Measurements from ENCODE around the gene JOSD1. TPM values are rescaled to one million over a fixed set of nuclear protein-coding genes. Genes with fewer than 3 reads are reported as not detected.

The JOSD1 gene
- total RNA-seq, 1 donor from 2014 or later: 123 TPM

DNA sequence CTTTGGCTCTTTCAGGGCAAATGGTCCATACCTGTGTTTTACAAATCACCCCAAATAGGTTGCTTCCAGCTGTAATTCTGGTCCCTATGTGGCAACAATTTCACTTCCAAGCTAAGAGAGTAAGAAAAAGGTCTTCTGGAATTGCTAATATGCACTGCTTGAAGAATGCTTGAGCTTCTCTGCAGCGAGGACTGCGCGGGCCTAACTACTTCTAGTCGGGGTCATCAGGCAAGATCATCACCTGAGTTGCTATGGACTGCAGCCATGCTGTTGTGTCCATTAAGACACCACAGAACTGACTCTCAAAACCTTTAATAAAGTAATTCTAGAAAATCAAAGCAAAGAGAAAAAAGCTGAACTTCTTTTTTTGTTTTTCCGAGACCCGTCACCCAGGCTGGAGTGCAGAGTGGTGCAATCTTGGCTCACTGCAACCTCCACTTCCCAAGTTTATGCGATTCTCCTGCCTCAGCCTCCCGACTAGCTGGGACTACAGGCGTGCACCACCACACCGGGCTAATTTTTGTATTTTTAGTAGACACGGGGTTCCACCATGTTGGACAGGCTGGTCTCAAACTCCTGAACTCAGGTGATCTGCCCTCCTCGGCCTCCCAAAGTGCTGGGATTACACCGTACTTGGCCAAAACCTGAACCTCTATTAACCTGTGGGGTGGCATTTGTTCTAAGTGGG is 2.2 kb downstream of the JOSD1 start:
- Histone ChIP-seq H3K36me3 (ENCODE audit: control insufficient read depth, insufficient read depth, low read length) (peaks cover 2% of the 10 kb centered on the region), H3K4me3 (ENCODE audit: low read depth, low read length) (peak overlapping the region; percentile 85), H3K27me3 (ENCODE audit: control insufficient read depth, insufficient read depth, low read length) (no peaks in the 10 kb centered on the region)
- TF ChIP-seq, protein P1, sequence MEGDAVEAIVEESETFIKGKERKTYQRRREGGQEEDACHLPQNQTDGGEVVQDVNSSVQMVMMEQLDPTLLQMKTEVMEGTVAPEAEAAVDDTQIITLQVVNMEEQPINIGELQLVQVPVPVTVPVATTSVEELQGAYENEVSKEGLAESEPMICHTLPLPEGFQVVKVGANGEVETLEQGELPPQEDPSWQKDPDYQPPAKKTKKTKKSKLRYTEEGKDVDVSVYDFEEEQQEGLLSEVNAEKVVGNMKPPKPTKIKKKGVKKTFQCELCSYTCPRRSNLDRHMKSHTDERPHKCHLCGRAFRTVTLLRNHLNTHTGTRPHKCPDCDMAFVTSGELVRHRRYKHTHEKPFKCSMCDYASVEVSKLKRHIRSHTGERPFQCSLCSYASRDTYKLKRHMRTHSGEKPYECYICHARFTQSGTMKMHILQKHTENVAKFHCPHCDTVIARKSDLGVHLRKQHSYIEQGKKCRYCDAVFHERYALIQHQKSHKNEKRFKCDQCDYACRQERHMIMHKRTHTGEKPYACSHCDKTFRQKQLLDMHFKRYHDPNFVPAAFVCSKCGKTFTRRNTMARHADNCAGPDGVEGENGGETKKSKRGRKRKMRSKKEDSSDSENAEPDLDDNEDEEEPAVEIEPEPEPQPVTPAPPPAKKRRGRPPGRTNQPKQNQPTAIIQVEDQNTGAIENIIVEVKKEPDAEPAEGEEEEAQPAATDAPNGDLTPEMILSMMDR (IDR thresholded peaks at IDR 0.05; ENCODE audit: insufficient read depth, low read length, severe bottlenecking): no peak
- no peak for FAIRE-seq
- DNase-seq (ENCODE audit: low read depth): no peak

DNA sequence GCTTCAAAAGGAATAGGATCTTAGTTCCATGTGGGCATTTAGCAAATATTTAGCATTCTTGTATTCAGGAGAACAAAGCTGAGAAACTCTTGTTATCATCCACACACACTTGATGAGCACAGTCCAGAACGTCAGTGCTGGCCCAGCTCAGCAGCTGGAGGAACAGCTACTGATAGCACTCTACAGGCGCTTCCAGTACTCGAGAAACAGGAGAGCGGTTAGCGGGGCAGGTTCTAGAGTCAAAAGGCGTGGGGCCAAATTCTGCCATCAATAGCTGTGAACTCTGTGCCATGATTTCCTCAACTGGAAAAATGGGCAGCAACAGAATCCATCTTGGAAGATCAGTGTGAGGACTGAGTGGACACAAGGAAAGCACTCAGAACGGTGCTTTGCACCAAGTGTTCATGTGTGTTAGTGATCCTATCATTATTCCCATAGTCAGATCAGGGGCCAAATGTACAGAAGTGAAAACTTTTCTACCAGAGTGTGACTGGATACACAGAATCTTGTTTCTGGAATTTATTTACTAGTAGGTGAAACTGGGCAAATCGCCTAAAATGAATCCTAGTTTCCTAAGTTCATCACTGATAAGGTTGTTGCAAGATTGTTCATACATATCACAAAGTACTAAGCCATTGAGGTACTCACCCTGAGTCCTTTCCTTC is 3.2 kb downstream of the JOSD1 start:
- TF ChIP-seq, protein P1 (IDR thresholded peaks at IDR 0.05; ENCODE audit: insufficient read depth, low read length, severe bottlenecking): no peak
- Histone ChIP-seq H3K27me3 (ENCODE audit: control insufficient read depth, insufficient read depth, low read length) (no peaks in the 10 kb centered on the region), H3K36me3 (ENCODE audit: control insufficient read depth, insufficient read depth, low read length) (peaks cover 6% of the 10 kb centered on the region), H3K4me3 (ENCODE audit: low read depth, low read length) (no peak overlapping the region)
- no peak for DNase-seq (ENCODE audit: low read depth)
- no peak for FAIRE-seq

DNA sequence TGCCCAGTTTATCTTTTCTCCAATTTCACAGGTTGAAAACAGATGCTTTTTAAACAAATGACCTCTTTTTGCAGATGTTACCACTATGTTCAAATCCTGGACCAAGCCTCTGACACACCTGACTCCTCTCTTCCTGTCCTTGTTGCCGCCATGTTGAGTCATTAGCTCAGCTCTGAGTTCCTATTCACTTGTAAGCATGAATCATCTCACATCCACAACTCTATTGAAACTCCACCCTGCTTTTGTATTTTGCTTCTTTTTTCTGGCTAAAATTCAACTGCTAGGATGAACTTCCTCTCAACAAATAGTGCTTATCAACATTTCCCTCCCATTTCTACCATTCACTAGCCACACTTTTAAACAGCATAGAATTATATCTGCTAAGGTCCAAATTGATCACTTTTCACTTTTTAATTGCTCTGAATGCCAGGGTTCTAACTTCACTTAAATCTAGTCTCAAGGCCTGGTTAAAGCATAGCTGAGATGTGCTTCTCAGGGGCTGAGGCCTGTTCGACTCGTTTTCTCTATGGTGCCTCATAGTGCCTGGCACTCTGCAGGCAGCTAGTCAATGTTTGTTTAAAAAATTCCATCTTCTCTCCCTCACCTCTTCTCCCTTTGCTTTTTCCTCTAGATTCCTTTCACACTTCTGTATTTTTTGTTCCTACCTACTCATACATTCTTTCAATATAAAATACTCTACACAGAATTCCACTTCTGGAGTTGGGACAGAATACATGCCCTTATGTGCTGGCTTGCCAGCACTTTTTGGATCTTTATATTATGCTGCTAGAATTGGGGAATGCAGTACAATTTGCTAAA is 3.9 kb downstream of the JOSD1 start:
- no peak for FAIRE-seq
- no peak overlapping the region for H3K4me3 ChIP-seq (ENCODE audit: low read depth, low read length)
- no peaks in the 10 kb centered on the region for H3K27me3 ChIP-seq (ENCODE audit: control insufficient read depth, insufficient read depth, low read length)
- TF ChIP-seq, protein P1 (IDR thresholded peaks at IDR 0.05; ENCODE audit: insufficient read depth, low read length, severe bottlenecking): no peak
- H3K36me3 ChIP-seq (ENCODE audit: control insufficient read depth, insufficient read depth, low read length): peaks cover 8% of the 10 kb centered on the region
- DNase-seq (ENCODE audit: low read depth): peak; percentile 95

- H3K27me3 ChIP-seq (ENCODE audit: control insufficient read depth, insufficient read depth, low read length): no peaks in the 10 kb centered on the region
- H3K36me3 ChIP-seq (ENCODE audit: control insufficient read depth, insufficient read depth, low read length): peaks cover 8% of the 10 kb centered on the region
- TF ChIP-seq, protein P1 (IDR thresholded peaks at IDR 0.05; ENCODE audit: insufficient read depth, low read length, severe bottlenecking): no peak
- no peak for FAIRE-seq
- no peak overlapping the region for H3K4me3 ChIP-seq (ENCODE audit: low read depth, low read length)
- peak; percentile 84 for DNase-seq (ENCODE audit: low read depth)
These were observed 5.8 kb downstream of the JOSD1 start for GRCh38 chr22:38694940-38695339.

DNA sequence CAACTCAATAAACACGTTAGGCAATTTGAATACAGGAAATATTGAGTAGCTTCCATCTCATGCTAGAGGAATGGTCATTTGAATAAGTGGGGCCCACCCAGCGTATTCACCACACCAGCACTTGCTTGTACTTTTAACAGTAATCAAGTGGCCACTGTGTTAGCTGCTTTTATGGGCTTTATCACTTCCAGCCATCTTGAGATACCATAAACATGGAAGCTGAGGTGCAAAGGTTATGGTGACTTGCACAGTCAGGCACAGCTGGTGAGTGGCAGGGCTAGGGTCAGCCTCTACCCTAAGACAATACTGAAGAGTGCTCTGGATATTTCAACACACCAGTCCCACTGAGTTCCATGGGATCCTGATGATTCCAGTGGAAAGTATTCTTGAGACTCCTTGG is 6.7 kb downstream of the JOSD1 start:
- no peak for FAIRE-seq
- H3K36me3 ChIP-seq (ENCODE audit: control insufficient read depth, insufficient read depth, low read length): peaks cover 10% of the 10 kb centered on the region
- TF ChIP-seq, protein P1 (IDR thresholded peaks at IDR 0.05; ENCODE audit: insufficient read depth, low read length, severe bottlenecking): no peak

More for the DNA sequence above, 6.7 kb downstream of the JOSD1 start:
- Histone ChIP-seq H3K4me3 (ENCODE audit: low read depth, low read length) (no peak overlapping the region), H3K27me3 (ENCODE audit: control insufficient read depth, insufficient read depth, low read length) (no peaks in the 10 kb centered on the region)
- DNase-seq (ENCODE audit: low read depth): no peak
